Measurements from ENCODE around the gene GP1BB. TPM values are rescaled to one million over a fixed set of nuclear protein-coding genes. Genes with fewer than 3 reads are reported as not detected.

GP1BB gene
- total and polyA plus RNA-seq, 8 donors = 2.4 to 27.8 (median 8.7) TPM; not detected in 2

GRCh38 chr22:19688301-19689290, 34.7 kb upstream of the GP1BB start:
- Histone ChIP-seq H3K27ac (no peak overlapping the region), H3K36me3 (no peaks in the 10 kb centered on the region), H3K4me3 (no peak overlapping the region), H3K9me3 (no peaks in the 10 kb centered on the region), H3K27me3 (peaks cover 0 to 27% (median 5%) of the 10 kb centered on the region in 3 donors), H3K4me1 (peaks cover 0 to 14% (median 6%) of the 10 kb centered on the region in 4 donors)
- WGBS, 5 donors = 69 to 76% (median 71%) methylated on average over 17 to 21 of the region's 21 CpGs
- intact Hi-C loops (cut with DNase I; ENCODE audit: low total_unique reads) = no loop called here
- DNase-seq = no peak
- TF ChIP-seq POLR2A (IDR thresholded peaks at IDR 0.05) (no peak), EP300 (IDR thresholded peaks at IDR 0.05) (no peak), CTCF (IDR thresholded peaks at IDR 0.05) (no peak), POLR2AphosphoS5 (IDR thresholded peaks at IDR 0.05) (no peak)

- WGBS, 5 donors = 75 to 79% (median 77%) methylated on average over 12 to 15 of the region's 15 CpGs
- Histone ChIP-seq H3K36me3 (no peaks in the 10 kb centered on the region), H3K4me1 (peaks cover 0 to 14% (median 6%) of the 10 kb centered on the region in 4 donors), H3K27me3 (peaks cover 0 to 27% (median 5%) of the 10 kb centered on the region in 3 donors), H3K9me3 (no peaks in the 10 kb centered on the region), H3K27ac (no peak overlapping the region), H3K4me3 (no peak overlapping the region)
- DNase-seq = no peak
- intact Hi-C loops (cut with DNase I; ENCODE audit: low total_unique reads) = no loop called here
- TF ChIP-seq CTCF (IDR thresholded peaks at IDR 0.05) (no peak), EP300 (IDR thresholded peaks at IDR 0.05) (no peak), POLR2A (IDR thresholded peaks at IDR 0.05) (no peak), POLR2AphosphoS5 (IDR thresholded peaks at IDR 0.05) (no peak)
These were observed 33.9 kb upstream of the GP1BB start for GRCh38 chr22:19689408-19689807.

GRCh38 chr22:19691007-19691720, 32.2 kb upstream of the GP1BB start:
- peaks cover 0 to 14% (median 6%) of the 10 kb centered on the region in 4 donors for H3K4me1 ChIP-seq
- peak overlapping the region in 3 of 4 donors; percentile 8 to 18 (median 12) for H3K4me3 ChIP-seq
- WGBS, 5 donors = 50 to 63% (median 56%) methylated on average over 9 of the region's 9 CpGs
- H3K9me3 ChIP-seq = no peaks in the 10 kb centered on the region
- DNase-seq = no peak
- H3K36me3 ChIP-seq = no peaks in the 10 kb centered on the region
- peaks cover 0 to 27% (median 5%) of the 10 kb centered on the region in 3 donors for H3K27me3 ChIP-seq
- H3K27ac ChIP-seq = no peak overlapping the region
- no peak for TF ChIP-seq EP300 (IDR thresholded peaks at IDR 0.05)
- no peak for TF ChIP-seq CTCF (IDR thresholded peaks at IDR 0.05)
- TF ChIP-seq POLR2AphosphoS5 (IDR thresholded peaks at IDR 0.05) = no peak
- no peak for TF ChIP-seq POLR2A (IDR thresholded peaks at IDR 0.05)
- intact Hi-C loops (cut with DNase I; ENCODE audit: low total_unique reads) = no loop called here

GRCh38 chr22:19691721-19692341, 31.5 kb upstream of the GP1BB start:
- TF ChIP-seq CTCF (IDR thresholded peaks at IDR 0.05) (no peak), POLR2AphosphoS5 (IDR thresholded peaks at IDR 0.05) (no peak), POLR2A (IDR thresholded peaks at IDR 0.05) (no peak), EP300 (IDR thresholded peaks at IDR 0.05) (no peak)
- WGBS, 5 donors = 14 to 33% (median 20%) methylated on average over 19 of the region's 19 CpGs
- intact Hi-C loops (cut with DNase I; ENCODE audit: low total_unique reads) = no loop called here
- peaks cover 0 to 14% (median 6%) of the 10 kb centered on the region in 4 donors for H3K4me1 ChIP-seq
- peaks cover 0 to 27% (median 5%) of the 10 kb centered on the region in 3 donors for H3K27me3 ChIP-seq
- peak in 1 of 2 donors; percentile 64 for DNase-seq
- no peaks in the 10 kb centered on the region for H3K36me3 ChIP-seq
- H3K9me3 ChIP-seq = no peaks in the 10 kb centered on the region
- H3K4me3 ChIP-seq = peak overlapping the region in 3 of 4 donors; percentile 8 to 18 (median 12)
- H3K27ac ChIP-seq = peak overlapping the region in 1 of 5 donors; percentile 14
